Right cardiac atrium (tissue), 5 donors: ENCODE measurements around the gene CD163L1. TPM values are rescaled to one million over a fixed set of nuclear protein-coding genes. Genes with fewer than 3 reads are reported as not detected.

Experiments used
- ATAC-seq, 2 donors: fragments of 200-7000 bp; cut with Tn5 transposase; one replicate each; pipeline versions ENCODE4 v1.8.0 to v1.9.1; 2020; ENCODE audit warnings: moderate library complexity in 2 of 2, mild to moderate bottlenecking in 1 of 2
- DNase-seq, 3 donors: peaks; one replicate each; pipeline ENCODE4 v3.0.0-alpha.2; 2020
- H3K27ac ChIP-seq: one replicate; pipeline ENCODE4 v1.5.1; 2013; ENCODE audit warnings: mild to moderate bottlenecking, low read length, control low read depth, moderate library complexity
- H3K27me3 ChIP-seq: one replicate; pipeline ENCODE4 v1.6.1; 2013; ENCODE audit not compliant: control insufficient read depth, insufficient read depth
- H3K4me1 ChIP-seq: one replicate; pipeline ENCODE4 v1.6.1; 2013; ENCODE audit warnings: low read length; ENCODE audit not compliant: control insufficient read depth, insufficient read depth
- H3K4me3 ChIP-seq: one replicate; pipeline ENCODE4 v1.5.1; 2013; ENCODE audit warnings: low read length, control low read depth
- H3K9me3 ChIP-seq: one replicate; pipeline ENCODE4 v1.6.1; 2013; ENCODE audit warnings: low read length; ENCODE audit not compliant: control insufficient read depth
- WGBS: extraction: QIAGEN DNeasy Blood & Tissue Kit; methylation state at CpG from one replicate; pipeline ENCODE4 v1.1.7; 2013; 5-methylcytosine and 5-hydroxymethylcytosine counted together
- intact Hi-C, 4 donors: fragments of 100-400 bp; cut with DNase I; formaldehyde crosslinking; loops; one replicate each; pipeline versions ENCODE4 v1.11.0 to v1.14.0; 2022 to 2023
- polyA plus RNA-seq: library from polyadenylated mRNA; stranded (reverse); fragments of 200-250 nt; gene quantifications from one replicate; pipeline ENCODE4 v1.2.3, GENCODE V29; 2013
- total RNA-seq, 4 donors: library from RNA; stranded (reverse); fragmentation: NEBNext Ultra II Directional; extraction: Animal tissue kit (Norgen Biotek cat#: 25700); gene quantifications; one replicate each; pipeline ENCODE4 v1.2.1, GENCODE V29; 2021
- donor health status: healthy with polysubstance abuse.
- donor health status: DM: no; HTN: yes; CAD: no.
- donor health status: DM: no; HTN: no; CAD: no.
- donor health status: DM: no; HTN: yes; CAD: no; lungs with severe emphysema.
- donor health status: DM: yes; HTN: yes; CAD: no.

The CD163L1 gene
- total and polyA plus RNA-seq, 5 donors, result 0.66 to 5.7 (median 3.7) TPM

GRCh38 chr12:7322599-7322998 lies 121.4 kb downstream of the CD163L1 start:
- DNase-seq (no peak), ATAC-seq (no peak)
- Histone ChIP-seq H3K4me3 (no peak overlapping the region), H3K27me3 (no peaks in the 10 kb centered on the region), H3K4me1 (no peaks in the 10 kb centered on the region), H3K9me3 (no peaks in the 10 kb centered on the region), H3K27ac (no peak overlapping the region)
- WGBS, result 78% methylated on average over 5 of the region's 5 CpGs
- intact Hi-C loops, result no loop called here

- Histone ChIP-seq H3K9me3 (no peaks in the 10 kb centered on the region), H3K4me1 (no peaks in the 10 kb centered on the region), H3K4me3 (no peak overlapping the region), H3K27me3 (no peaks in the 10 kb centered on the region), H3K27ac (no peak overlapping the region)
- 56% methylated on average over 2 of the region's 2 CpGs for WGBS
- intact Hi-C loops, result no loop called here
- no peak for ATAC-seq
- DNase-seq, result no peak
Observed at GRCh38 chr12:7321624-7322023, 122.3 kb downstream of the CD163L1 start.

- Histone ChIP-seq H3K4me1 (no peaks in the 10 kb centered on the region), H3K27me3 (no peaks in the 10 kb centered on the region), H3K4me3 (no peak overlapping the region), H3K27ac (no peak overlapping the region), H3K9me3 (no peaks in the 10 kb centered on the region)
- ATAC-seq (no peak), DNase-seq (no peak)
- intact Hi-C loops, result no loop called here
- 86% methylated on average over 2 of the region's 2 CpGs for WGBS
Observed at GRCh38 chr12:7319930-7320329, 124.0 kb downstream of the CD163L1 start.

- ATAC-seq, result no peak
Observed at GRCh38 chr12:7310070-7310469, 133.9 kb downstream of the CD163L1 start.

More at GRCh38 chr12:7310070-7310469, 133.9 kb downstream of the CD163L1 start:
- WGBS, result 86% methylated on average over 4 of the region's 4 CpGs
- Histone ChIP-seq H3K27me3 (no peaks in the 10 kb centered on the region), H3K4me1 (no peaks in the 10 kb centered on the region), H3K4me3 (no peak overlapping the region), H3K27ac (no peak overlapping the region), H3K9me3 (no peaks in the 10 kb centered on the region)
- DNase-seq, result no peak
- intact Hi-C loops, result no loop called here

Other genes starting within 250 kb of the CD163L1 start
- not detected for gene ACSM4, start 140.1 kb downstream of the CD163L1 start, total RNA-seq
- not detected for gene ACSM4, start 140.1 kb downstream of the CD163L1 start, polyA plus RNA-seq
- gene CD163, start 59.6 kb upstream of the CD163L1 start, total RNA-seq, result 100 to 1,000 TPM; 108 to 216 (median 155) TPM
- 33.3 TPM for gene CD163, start 59.6 kb upstream of the CD163L1 start, polyA plus RNA-seq
- gene APOBEC1, start 221.8 kb upstream of the CD163L1 start, total RNA-seq, result not detected
- gene APOBEC1, start 221.8 kb upstream of the CD163L1 start, polyA plus RNA-seq, result not detected